Mucosa of descending colon (tissue), 3 donors: Measurements from ENCODE around the gene SCAP. TPM values are rescaled to one million over a fixed set of nuclear protein-coding genes. Genes with fewer than 3 reads are reported as not detected.
"Not testable (repeated sequence)": the region's sequence is repeated elsewhere in the genome, so short reads cannot be mapped to it uniquely, and the experiment has no call there.

Source experiments
- ATAC-seq: fragments of 200-7000 bp; cut with Tn5 transposase; one replicate; pipeline ENCODE4 v1.9.1; 2020; ENCODE audit warnings: mild to moderate bottlenecking, moderate library complexity
- DNase-seq, 3 donors: peaks; one replicate each; pipeline ENCODE4 v3.0.0-alpha.2; 2020
- H3K36me3 ChIP-seq: fragments of 200-600 bp; one replicate; pipeline ENCODE4 v1.8.0; 2021; ENCODE audit warnings: low read depth, mild to moderate bottlenecking
- H3K4me1 ChIP-seq: fragments of 200-600 bp; one replicate; pipeline ENCODE4 v1.8.0; 2021; ENCODE audit warnings: low read depth, mild to moderate bottlenecking
- H3K4me3 ChIP-seq: fragments of 200-600 bp; one replicate; pipeline ENCODE4 v1.8.0; 2021; ENCODE audit warnings: mild to moderate bottlenecking
- H3K9me3 ChIP-seq: fragments of 200-600 bp; one replicate; pipeline ENCODE4 v1.8.0; 2021; ENCODE audit warnings: mild to moderate bottlenecking
- intact Hi-C, 2 donors: fragments of 100-400 bp; cut with DNase I in 1 of 2; cut with micrococcal nuclease in 1 of 2; formaldehyde crosslinking; loops; one replicate each; pipeline versions ENCODE4 v1.11.0 to v1.11.1; 2022; cut with DNase I, micrococcal nuclease
- total RNA-seq, 3 donors: library from RNA; stranded (reverse); fragmentation: NEBNext Ultra II Directional in 2 of 3; extraction: Animal tissue kit (Norgen Biotek cat#: 25700) in 2 of 3; gene quantifications; one replicate each; pipeline versions ENCODE4 v1.2.1 to v1.2.4, GENCODE V29; 2021 to 2023
- TF ChIP-seq, protein P1 (sequence below): fragments of 200-600 bp; IDR thresholded peaks from one replicate; pipeline ENCODE4 v1.8.0; 2022; ENCODE audit warnings: antibody characterized with exemption, mild to moderate bottlenecking
- donor health status: DM: no; HTN: no; CAD: no; lungs with moderate emphysema.
- donor health status: DM: no; HTN: no; CAD: no.
- donor health status: DM: no; HTN: yes; CAD: no.

SCAP gene
- total RNA-seq, 3 donors from 2014 or later = 107 to 151 (median 115) TPM

DNA sequence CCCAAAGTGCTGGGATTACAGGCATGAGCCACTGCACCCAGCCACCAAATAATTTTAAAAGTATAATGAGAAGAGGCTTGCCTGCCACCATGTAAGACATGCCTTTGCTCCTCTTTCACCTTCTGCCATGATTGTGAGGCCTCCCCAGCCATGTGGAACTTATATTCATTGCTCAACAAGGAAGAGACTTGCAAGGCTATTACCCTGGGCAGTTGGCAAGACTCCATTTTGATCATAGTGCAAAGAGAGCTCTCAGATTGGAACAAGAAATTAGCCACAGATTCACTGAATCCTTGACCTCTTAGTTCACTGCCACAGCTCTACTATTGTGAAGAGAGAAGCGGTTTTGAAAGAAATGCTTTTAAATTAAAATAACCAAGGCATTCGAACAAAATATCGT is 6.1 kb downstream of the SCAP start:
- Histone ChIP-seq H3K9me3 (no peaks in the 10 kb centered on the region), H3K4me3 (no peak overlapping the region), H3K36me3 (no peaks in the 10 kb centered on the region), H3K4me1 (peaks cover 12% of the 10 kb centered on the region)
- ATAC-seq (peak; percentile 67), DNase-seq (peak in 1 of 3 donors; percentile 19)
- intact Hi-C loops = loop anchor here in 1 of 2 donors (10.0 kb wide), 1 partner anchor 45 kb away; no protein-coding TSS in a partner anchor
- TF ChIP-seq, protein P1, sequence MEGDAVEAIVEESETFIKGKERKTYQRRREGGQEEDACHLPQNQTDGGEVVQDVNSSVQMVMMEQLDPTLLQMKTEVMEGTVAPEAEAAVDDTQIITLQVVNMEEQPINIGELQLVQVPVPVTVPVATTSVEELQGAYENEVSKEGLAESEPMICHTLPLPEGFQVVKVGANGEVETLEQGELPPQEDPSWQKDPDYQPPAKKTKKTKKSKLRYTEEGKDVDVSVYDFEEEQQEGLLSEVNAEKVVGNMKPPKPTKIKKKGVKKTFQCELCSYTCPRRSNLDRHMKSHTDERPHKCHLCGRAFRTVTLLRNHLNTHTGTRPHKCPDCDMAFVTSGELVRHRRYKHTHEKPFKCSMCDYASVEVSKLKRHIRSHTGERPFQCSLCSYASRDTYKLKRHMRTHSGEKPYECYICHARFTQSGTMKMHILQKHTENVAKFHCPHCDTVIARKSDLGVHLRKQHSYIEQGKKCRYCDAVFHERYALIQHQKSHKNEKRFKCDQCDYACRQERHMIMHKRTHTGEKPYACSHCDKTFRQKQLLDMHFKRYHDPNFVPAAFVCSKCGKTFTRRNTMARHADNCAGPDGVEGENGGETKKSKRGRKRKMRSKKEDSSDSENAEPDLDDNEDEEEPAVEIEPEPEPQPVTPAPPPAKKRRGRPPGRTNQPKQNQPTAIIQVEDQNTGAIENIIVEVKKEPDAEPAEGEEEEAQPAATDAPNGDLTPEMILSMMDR = no peak

DNA sequence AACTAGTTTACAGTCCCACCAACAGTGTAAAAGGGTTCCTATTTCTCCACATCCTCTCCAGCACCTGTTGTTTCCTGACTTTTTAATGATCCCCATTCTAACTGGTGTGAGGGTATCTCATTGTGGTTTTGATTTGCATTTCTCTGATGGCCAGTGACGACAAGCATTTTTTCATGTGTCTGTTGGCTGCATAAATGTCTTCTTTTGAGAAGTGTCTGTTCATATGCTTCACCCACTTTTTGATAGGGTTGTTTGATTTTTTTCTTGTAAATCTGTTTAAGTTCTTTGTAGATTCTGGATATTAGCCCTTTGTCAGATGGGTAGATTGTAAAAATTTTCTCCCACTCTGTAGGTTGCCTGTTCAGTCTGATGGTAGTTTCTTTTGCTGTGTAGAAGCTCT is 7.4 kb downstream of the SCAP start:
- ATAC-seq, H3K4me1 ChIP-seq, H3K9me3 ChIP-seq, H3K4me3 ChIP-seq, DNase-seq, intact Hi-C loops, H3K36me3 ChIP-seq: not testable (repeated sequence)

DNA sequence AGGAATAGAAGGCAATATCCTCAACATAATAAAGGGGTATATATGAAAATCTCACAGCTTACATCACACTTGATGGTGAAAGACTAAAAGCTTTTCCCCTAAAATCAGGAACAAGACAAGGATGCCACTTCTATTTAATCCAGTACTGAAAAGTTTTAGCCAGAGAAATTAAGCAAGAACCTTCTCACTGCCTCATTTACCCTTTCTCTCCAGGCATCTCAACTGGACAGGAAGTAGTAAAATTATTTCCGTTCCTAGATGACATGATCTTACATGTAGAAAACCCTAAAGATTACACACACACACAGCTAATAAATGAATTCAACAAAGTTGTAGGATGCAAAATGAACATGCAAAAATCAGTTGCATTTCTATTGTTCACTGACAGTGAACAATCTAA is 11.2 kb downstream of the SCAP start:
- no peaks in the 10 kb centered on the region for H3K36me3 ChIP-seq
- intact Hi-C loops = no loop called here
- H3K9me3 ChIP-seq = peaks cover 2% of the 10 kb centered on the region
- TF ChIP-seq, protein P1 = no peak
- no peak for ATAC-seq
- H3K4me3 ChIP-seq = no peak overlapping the region
- no peaks in the 10 kb centered on the region for H3K4me1 ChIP-seq
- DNase-seq = no peak

DNA sequence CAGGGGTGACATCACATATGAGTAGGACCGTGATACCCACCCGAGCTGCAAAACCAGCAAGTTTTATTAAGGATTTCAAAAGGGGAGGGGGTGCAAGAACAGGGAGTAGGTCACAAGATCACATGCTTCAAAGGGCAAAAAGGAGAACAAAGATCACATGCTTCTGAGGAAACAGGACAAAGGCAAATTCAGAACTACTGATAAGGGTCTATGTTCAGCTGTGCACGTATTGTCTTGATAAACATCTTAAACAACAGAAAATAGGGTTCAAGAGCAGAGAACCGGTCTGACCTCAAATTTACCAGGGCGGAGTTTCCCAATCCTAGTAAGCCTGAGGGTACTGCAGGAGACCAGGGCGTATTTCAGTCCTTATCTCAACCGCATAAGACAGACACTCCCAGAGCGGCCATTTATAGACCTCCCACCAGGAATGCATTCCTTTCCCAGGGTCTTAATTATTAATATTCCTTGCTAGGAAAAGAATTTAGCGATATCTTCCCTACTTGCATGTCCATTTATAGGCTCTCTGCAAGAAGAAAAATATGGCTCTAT is 16.1 kb downstream of the SCAP start:
- H3K36me3 ChIP-seq, DNase-seq, H3K4me1 ChIP-seq, ATAC-seq, H3K9me3 ChIP-seq, intact Hi-C loops, H3K4me3 ChIP-seq: not testable (repeated sequence)

DNA sequence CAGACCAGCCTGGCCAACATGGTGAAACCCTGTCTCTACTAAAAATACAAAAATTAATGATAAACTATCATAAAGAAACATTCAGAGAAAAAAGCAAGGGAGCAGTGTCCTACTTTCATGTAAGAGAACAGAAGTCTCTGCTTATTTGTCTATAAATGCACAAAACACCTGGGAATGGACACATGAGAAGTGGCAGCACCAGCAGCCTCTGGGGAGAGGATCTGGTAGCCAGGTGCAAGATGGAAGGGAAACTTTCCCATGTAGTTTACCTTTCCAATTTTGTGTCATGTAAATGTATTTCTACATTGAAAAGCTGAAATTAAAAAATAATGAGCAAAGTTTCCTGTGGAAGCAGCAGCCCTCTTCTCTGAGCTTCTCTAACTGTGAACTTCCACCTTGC is 18.8 kb downstream of the SCAP start:
- no peaks in the 10 kb centered on the region for H3K36me3 ChIP-seq
- intact Hi-C loops = no loop called here
- ATAC-seq (no peak), DNase-seq (no peak)
- no peaks in the 10 kb centered on the region for H3K4me1 ChIP-seq
- H3K9me3 ChIP-seq = peaks cover 2% of the 10 kb centered on the region
- no peak overlapping the region for H3K4me3 ChIP-seq
- TF ChIP-seq, protein P1 = no peak

DNA sequence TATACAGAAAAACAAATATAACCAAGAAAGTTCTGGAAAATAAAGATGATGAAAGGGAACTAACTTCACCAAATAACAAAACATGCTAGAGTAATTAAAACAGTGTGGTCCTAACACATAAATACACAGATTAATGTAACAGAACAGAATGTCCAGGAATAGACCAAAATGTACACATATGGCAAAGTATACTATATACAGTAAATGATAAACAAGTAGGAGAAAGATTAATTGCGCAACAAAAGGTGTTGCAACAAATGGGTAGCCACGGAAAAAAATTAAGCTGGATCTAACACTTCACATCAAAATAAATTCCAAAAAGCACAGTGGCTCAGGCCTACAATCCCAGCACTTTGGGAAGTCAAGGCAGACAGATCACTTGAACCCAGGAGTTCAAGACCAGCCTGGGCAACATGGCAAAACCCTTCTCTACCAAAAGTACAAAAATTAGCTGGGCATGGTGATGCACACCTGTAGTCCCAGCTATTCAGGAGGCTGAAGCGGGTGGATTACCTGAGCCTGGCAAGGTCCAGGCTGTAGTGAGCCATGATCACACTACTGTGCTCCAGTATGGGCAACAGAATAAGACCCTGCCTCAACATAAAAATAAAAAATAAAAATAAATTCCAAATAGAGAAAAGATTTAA is 19.8 kb downstream of the SCAP start:
- TF ChIP-seq, protein P1 = no peak
- no peaks in the 10 kb centered on the region for H3K4me1 ChIP-seq
- DNase-seq (no peak), ATAC-seq (no peak)
- no peak overlapping the region for H3K4me3 ChIP-seq
- H3K9me3 ChIP-seq = peaks cover 2% of the 10 kb centered on the region
- H3K36me3 ChIP-seq = no peaks in the 10 kb centered on the region
- intact Hi-C loops = no loop called here
